ENCODE measurements around the gene RHPN2. TPM values are rescaled to one million over a fixed set of nuclear protein-coding genes. Genes with fewer than 3 reads are reported as not detected.

RHPN2 gene
- total and polyA plus RNA-seq, 2 of the 8 experiments (the other 6 are each of a cell fraction or from before 2014, with no cell fraction given), result 22.8 to 31.1 TPM

GRCh38 chr19:33032218-33032781 is 32.4 kb downstream of the RHPN2 start:
- Histone ChIP-seq H3K4me3 (ENCODE audit: extremely low read depth in 1 of 4, insufficient read depth in 2 of 4, low read depth in 3 of 4, low read length in 4 of 4) (peak overlapping the region in 2 of 4 experiments; percentile 6 to 15; a peak in 2 of 8 replicates), H2BK5ac (ENCODE audit: low read depth, low read length) (no peak overlapping the region; the same call in 1 of the 2 replicates), H3K79me1 (ENCODE audit: low read depth, low read length) (peaks cover 2% of the 10 kb centered on the region; the same call in 1 of the 2 replicates), H4K5ac (ENCODE audit: insufficient read length, low read depth, low read length) (no peak overlapping the region), H3K56ac (replicated peaks; ENCODE audit: insufficient read length, low read depth, low read length) (no peak overlapping the region), H3K18ac (ENCODE audit: extremely low read depth, low read length) (no peak overlapping the region), H3K4ac (replicated peaks; ENCODE audit: insufficient read length, low read depth, low read length) (no peak overlapping the region), H4K91ac (replicated peaks; ENCODE audit: insufficient read length, low read length) (no peak overlapping the region), H3K9me3 (ENCODE audit: insufficient read depth in 2 of 2, low read depth in 1 of 2, low read length in 1 of 2) (peaks cover 10 to 19% of the 10 kb centered on the region in 2 experiments; a peak in 3 of 4 replicates), H2BK12ac (ENCODE audit: low read depth, low read length) (no peak overlapping the region), H3K4me2 (ENCODE audit: insufficient read depth in 1 of 2, low read depth in 2 of 2, low read length in 2 of 2) (peak overlapping the region; percentile 35 to 42; a peak in 3 of 4 replicates), H2AK5ac (ENCODE audit: low read depth, low read length) (no peak overlapping the region), H4K8ac (ENCODE audit: extremely low read depth, insufficient read depth, low read length) (peak overlapping the region; percentile 71; the same call in 1 of the 2 replicates), H2AFZ (ENCODE audit: low read length) (no peak overlapping the region), H3K23me2 (ENCODE audit: low read depth, low read length) (no peaks in the 10 kb centered on the region), H3K9ac (replicated peaks in 1 of 4; ENCODE audit: extremely low read depth in 1 of 4, low read depth in 3 of 4, low read length in 3 of 4) (no peak overlapping the region), H3K36me3 (ENCODE audit: control insufficient read depth in 2 of 4, insufficient read depth in 4 of 4, low read length in 3 of 4) (peaks cover 0 to 16% (median 4%) of the 10 kb centered on the region in 4 experiments; a peak in 3 of 8 replicates), H3K14ac (ENCODE audit: insufficient read length) (no peak overlapping the region), H3K4me1 (replicated peaks in 1 of 4; ENCODE audit: control insufficient read depth in 3 of 4, insufficient read depth in 4 of 4, low read length in 3 of 4) (peaks cover 0 to 9% (median 4%) of the 10 kb centered on the region in 4 experiments; a peak in 3 of 7 replicates), H2BK120ac (replicated peaks; ENCODE audit: low read depth, low read length) (no peak overlapping the region), H2BK20ac (ENCODE audit: low read length) (no peak overlapping the region), H4K20me1 (replicated peaks in 1 of 2; ENCODE audit: control insufficient read depth in 1 of 2, insufficient read depth in 2 of 2, low read length in 2 of 2) (no peaks in the 10 kb centered on the region), H3K27me3 (replicated peaks in 1 of 4; ENCODE audit: control insufficient read depth in 3 of 4, extremely low read depth in 1 of 4, insufficient read depth in 3 of 4, low read length in 3 of 4) (no peaks in the 10 kb centered on the region), H3K23ac (ENCODE audit: insufficient read length) (no peak overlapping the region), H2BK15ac (ENCODE audit: low read length) (no peak overlapping the region), H3K27ac (ENCODE audit: low read depth, low read length) (no peak overlapping the region; the same call in 1 of the 2 replicates), H3K79me2 (ENCODE audit: control insufficient read depth in 1 of 2, insufficient read depth in 2 of 2, low read length in 2 of 2) (peaks cover 0 to 44% of the 10 kb centered on the region in 2 experiments; a peak in 3 of 4 replicates)
- no peak for DNase-seq (ENCODE audit: low read depth in 1 of 2, low spot score in 2 of 2)
- ChIA-PET CTCF (ENCODE audit: partially characterized antibody) (interaction anchor here (0.8 to 3.1 kb wide), 9 partner anchors 9 to 94 kb away, joined by 3 to 26 read pairs (median 3); no protein-coding TSS in a partner anchor), POLR2A (ENCODE audit: partially characterized antibody) (interaction anchor here (1.1 to 1.7 kb wide), 4 partner anchors 9 to 26 kb away, joined by 3 to 9 read pairs (median 6); no protein-coding TSS in a partner anchor)
- FAIRE-seq, result no peak
- 49% methylated on average over 8 of the region's 8 CpGs; no CpG with 5 or more reads in 1 of the 2 experiments for WGBS, 2 experiments (ENCODE audit: extremely low coverage in 1 of 2, insufficient coverage in 1 of 2, insufficient read length in 1 of 2, insufficient replicate concordance in 2 of 2, low coverage in 1 of 2, low lambda C conversion rate in 2 of 2, missing lambda C conversion rate in 1 of 2)
- TF ChIP-seq TEAD4 (IDR thresholded peaks at IDR 0.05; ENCODE audit: low read depth, low read length) (no peak), SP4 (IDR thresholded peaks at IDR 0.05; ENCODE audit: low read length) (no peak), CEBPB (IDR thresholded peaks at IDR 0.05; ENCODE audit: low read depth, low read length) (no peak), KDM5A (IDR thresholded peaks at IDR 0.05; ENCODE audit: low read length) (no peak), HDAC6 (IDR thresholded peaks at IDR 0.05; ENCODE audit: low read depth, low read length) (no peak), TAF7 (optimal IDR thresholded peaks at IDR 0.05; ENCODE audit: borderline replicate concordance, low read depth, low read length) (no peak), RBBP5 (IDR thresholded peaks at IDR 0.05; ENCODE audit: borderline replicate concordance, low read depth, low read length) (no peak), RFX5 (IDR thresholded peaks at IDR 0.05; ENCODE audit: borderline replicate concordance, low read depth, low read length) (no peak), CBX8 (IDR thresholded peaks at IDR 0.05; ENCODE audit: borderline replicate concordance, low read depth, low read length) (no peak), JUN (IDR thresholded peaks at IDR 0.05; ENCODE audit: low read depth, low read length) (no peak), SRF (IDR thresholded peaks at IDR 0.05; ENCODE audit: low read depth, low read length) (no peak), SP1 (IDR thresholded peaks at IDR 0.05; ENCODE audit: low read depth, low read length) (peak; percentile 12; the same call in 1 of the 2 replicates)
- TF ChIP-seq, protein P1, sequence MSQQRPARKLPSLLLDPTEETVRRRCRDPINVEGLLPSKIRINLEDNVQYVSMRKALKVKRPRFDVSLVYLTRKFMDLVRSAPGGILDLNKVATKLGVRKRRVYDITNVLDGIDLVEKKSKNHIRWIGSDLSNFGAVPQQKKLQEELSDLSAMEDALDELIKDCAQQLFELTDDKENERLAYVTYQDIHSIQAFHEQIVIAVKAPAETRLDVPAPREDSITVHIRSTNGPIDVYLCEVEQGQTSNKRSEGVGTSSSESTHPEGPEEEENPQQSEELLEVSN (IDR thresholded peaks at IDR 0.05), result no peak
